Measurements from ENCODE around the gene DPCD.

The DPCD gene

GRCh38 chr10:101588879-101589278, 758 bp downstream of the DPCD start:
- no peak for DNase-seq

DNA sequence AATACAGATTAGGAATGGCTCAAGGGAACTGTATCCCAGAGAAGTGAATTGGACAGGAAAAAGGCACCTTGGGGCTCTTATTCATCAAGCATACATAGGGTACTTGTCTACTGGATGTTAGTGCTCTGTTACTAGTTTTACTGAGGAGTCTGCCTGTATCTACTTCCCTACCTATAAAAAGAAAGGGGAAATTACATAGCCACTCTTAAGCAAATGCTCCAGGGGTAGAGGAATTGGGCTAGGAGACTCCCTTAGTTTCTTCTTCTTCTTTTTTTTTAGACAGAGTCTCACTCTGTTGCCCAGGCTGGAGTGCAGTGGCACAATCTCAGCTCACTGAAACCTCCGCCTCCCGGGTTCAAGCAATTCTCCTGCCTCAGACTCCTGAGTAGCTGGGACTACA, 5.2 kb downstream of the DPCD start:
- peak in 1 of 2 donors; percentile 60 for DNase-seq

- no peak for DNase-seq
Measured at GRCh38 chr10:101595591-101596433, 7.7 kb downstream of the DPCD start.

DNA sequence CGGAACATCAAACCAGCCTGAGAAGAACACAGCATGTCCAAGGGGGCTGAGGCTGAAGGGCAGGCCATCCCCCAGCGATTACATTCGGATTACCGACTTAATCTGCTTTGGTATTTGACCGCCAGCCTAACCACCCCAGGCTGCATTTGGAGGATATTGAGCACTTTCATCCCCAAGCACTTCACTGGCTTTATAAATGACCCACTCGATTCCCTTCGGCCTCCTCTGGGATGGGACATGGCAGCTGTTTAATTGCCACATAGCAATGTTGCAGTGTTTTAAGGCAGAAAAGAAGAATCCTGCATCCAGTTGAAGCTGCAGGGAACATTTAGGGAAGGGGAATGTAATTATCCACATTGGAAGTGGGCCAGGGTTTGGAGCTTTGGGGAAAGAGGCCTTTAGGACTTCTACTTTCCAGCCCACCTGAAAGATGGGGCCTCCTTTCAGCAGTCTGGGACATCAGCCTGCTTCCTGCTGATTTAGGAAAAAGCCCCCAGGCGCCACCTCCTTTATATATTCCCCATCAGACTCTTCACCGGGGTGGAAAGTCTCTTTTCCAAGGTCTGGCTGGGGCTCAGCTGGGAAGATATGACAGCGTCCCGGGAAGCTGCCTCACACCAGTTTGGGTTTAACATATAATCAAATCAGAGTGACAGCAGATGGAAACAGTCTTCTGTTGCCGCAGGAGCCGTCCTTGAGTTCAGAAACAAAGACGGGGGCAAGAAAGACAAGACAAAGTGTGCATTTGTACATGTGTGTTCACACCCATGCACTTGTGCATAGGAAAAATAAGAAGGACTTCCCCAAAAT, 9.2 kb downstream of the DPCD start:
- DNase-seq: no peak

DNA sequence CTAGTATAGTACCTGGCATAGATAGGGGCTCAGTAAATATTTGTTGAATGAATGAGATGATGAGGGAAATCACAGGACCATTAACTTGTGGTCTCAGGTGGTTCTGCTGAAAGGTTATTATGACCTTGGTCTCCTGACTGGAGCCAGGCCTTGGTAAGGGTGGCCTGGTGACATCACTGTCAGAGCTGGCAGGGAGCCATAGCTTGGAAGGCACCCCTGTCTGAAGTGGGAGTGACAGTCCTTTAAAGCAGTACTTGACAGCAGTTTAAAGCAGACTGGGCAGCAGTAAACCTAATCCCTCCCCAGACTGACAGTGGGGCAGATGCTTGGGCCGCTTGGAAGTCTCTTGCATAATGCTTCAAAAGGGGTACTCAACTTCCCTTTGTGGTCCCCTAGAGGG, 13.4 kb downstream of the DPCD start:
- DNase-seq: no peak

GRCh38 chr10:101602761-101603398, 14.8 kb downstream of the DPCD start:
- peak in 1 of 2 donors; percentile 76 for DNase-seq

- no peak for DNase-seq
Measured at GRCh38 chr10:101607124-101607523, 19.0 kb downstream of the DPCD start.

- no peak for DNase-seq
Measured at GRCh38 chr10:101609481-101609880, 21.4 kb downstream of the DPCD start.

DNA sequence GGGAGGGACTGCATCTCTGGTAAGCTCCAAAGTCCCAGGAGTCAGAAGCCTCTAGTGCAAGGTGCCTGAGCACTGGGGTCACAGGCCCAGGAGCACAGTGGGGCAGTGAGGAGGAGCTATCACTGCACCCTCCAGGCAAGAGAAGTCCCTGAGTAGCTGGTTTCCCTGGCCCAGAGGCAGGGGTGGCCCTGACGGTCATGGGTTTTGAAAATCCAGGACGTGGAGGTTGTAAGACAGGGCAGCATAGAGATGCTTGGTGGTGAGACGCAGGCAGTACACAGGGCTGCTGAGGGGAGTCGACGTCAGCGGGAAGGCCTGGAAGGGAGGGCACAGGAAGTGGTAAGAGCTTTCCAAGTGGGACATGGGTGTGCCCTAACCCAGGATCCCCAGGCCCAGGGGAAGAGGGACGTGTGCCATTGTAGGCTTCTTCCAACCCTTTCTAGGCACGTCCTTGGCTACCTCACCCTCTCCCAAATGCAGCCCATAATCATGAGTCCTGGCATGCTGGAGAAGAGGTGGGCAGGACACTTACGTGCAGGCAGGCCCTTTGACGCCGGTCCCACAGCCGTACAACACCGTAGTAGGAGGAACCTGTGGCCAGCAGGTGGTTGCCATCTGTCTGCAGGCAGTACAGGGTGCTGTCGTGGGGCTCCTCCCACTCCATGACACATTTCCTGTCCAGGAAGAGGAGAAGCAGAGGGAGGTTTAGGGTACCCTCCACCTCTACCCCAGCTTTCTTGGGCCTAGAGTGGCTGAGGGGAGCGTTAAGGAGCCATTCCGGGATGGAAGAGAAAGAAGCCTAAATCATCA, 23.2 kb downstream of the DPCD start:
- no peak for DNase-seq

DNA sequence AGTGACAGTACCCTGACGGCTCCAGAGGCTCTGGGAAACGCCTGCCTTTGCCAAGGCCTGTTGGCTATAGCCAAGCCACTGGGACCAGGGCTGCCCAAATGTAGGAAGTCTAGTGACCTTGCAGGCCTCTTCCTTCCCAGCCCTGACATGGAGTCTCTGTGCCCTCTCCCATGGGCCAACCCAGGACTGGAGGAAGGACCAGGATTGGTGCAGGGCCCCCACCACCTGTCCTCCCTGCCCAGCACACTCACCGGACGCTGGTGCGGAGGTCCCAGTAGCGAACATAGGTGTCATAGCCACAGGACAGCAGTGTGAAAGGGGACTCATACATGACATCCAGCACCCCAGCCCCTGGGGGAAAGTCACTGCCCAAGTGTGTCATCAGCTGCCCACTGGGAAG, 24.0 kb downstream of the DPCD start:
- DNase-seq: no peak

DNA sequence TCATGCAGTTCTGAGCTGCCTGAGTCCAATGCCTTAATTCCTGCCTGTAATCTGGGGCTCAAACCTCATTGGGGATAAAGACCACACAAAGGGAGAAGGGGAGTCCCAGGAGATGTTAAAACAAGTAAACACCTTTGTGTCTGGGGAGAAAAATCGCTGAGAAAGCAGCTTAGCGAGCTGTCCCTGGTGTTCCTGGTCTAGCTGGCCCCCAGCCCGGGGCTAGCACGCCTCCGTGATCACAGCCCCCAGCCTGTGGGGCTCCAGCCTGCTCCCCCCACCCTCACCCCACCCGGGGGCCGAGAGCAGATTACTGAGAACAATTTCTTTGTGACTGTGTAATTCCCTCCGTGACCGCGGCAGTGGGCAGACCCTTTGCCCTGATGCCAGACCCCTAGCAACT, 24.8 kb downstream of the DPCD start:
- no peak for DNase-seq

- DNase-seq: no peak
Measured at GRCh38 chr10:101613646-101614045, 25.5 kb downstream of the DPCD start.

DNA sequence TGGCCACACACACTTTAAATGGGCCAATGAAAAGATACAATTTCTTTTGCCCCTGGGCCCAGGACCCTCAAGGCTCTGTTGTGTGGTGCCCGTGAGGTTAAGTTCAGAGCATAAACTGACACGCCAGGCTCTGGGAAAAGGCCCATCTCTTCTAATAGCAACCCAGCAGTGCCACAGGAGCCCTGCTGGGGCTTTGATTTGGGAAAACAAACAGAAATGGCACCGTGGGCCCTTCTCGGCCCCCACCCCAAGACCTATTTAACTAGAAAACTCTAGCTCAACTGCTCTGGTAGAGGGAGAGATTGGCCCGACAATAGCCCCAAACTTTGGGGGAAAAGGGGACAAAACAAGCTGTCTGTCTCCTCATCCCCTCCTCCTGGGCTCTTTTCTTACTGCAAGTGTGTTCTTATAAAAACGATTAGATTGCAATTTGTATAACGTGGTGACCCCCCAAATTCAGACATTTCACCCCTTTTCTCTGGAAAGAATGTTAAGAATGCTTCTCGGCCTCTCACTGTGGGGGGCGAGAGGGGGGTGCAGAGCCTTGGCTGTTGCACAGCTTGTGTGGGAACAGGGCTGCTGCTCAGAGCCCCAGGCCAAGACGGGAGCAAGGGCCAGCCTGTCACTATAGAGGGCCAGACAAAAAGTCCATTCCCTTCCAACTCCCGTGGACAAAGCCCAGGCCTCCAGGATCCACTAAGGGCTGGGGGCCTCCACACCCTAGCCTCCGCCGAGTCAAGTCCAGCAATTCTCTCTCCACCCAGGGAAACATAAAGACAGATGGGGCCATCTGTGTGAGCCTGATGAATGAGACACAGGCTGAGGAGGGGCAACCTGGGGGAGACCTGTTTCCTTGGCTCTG, 26.8 kb downstream of the DPCD start:
- DNase-seq: no peak

DNA sequence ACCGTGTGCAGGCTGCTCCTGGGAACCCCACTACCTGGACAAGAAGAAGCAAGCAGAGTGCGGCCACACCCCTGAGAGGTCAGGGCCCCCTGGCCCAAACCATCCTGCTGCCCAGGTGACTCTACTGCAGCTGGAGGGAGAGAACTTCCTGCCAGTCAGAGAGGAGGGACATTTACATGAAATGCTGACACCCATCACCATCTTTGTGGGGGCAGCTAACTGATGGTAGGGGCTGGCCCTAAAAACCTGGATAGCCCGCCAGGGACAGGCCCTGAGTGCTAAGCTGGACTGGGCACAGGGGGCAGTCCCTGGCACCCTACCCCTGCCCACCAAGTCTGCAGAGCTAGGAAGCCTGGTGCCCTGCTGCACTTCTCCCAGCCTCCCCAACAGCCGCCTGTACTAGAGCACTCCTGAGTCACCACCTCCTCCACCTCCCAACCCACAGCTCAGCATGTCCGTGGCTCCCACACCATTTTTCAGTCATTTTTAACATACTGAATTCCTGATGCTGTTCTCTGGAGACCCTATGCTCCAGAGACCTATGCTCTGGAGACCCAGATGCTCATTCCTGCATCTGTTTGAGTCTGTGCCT, 27.5 kb downstream of the DPCD start:
- DNase-seq: no peak

GRCh38 chr10:101616415-101617101, 28.4 kb downstream of the DPCD start:
- no peak for DNase-seq

- no peak for DNase-seq
Measured at GRCh38 chr10:101617102-101617823, 29.1 kb downstream of the DPCD start.

DNA sequence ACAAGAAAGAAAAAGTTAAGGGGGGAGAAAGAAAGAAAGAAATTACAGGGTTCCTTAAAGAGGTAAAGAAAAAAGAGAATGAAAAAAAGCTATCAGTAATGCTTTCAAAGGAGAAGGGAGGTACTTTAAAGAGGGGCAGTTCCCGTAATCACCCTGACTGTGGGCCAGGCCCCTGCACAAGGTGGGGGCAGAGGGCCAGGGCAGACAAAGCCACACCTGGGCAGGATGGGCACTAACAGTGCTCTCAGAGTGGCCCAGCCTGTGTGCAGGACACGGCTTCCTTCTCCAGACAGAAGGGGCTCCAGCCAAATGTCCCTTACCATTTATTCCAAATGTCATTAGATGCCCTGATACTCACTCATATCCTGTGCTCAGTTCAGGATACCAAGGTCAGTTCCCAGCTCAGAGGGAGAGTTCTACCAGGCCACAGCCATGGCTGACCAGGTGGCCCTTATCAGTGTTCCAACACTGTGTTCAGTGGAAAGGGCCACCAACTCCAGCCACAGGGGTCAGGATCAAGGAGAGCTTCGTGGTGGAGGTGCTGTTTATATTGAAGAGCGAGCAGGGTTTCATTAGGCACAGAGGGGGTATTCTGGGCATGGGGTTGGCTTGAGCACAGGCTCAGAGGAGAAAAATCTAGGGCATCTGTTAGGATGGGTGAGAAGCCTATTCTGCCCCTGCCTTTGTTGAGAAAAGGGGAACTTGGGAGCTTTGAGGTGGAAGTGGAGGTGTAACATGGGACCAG, 29.9 kb downstream of the DPCD start:
- DNase-seq: no peak

GRCh38 chr10:101618871-101619270, 30.8 kb downstream of the DPCD start:
- DNase-seq: no peak

DNA sequence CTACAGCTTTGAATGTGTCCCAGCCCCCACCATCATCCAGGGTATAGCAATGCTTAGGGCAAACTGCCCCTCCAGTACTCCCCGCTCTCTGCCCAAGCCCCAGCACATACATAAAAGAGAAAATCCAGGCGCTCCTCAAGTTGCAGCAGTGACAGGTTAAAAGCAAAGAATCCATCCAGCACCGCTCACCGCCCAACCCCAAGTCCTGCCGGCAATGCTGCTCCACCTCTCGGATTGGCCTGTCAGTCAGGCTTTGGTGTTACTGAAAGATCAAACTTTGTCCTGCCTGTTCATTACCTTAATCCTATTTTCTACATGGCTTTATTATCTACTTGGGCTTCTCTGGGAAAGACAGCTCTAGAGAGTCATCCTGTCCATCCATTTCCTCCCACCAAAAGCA, 31.9 kb downstream of the DPCD start:
- no peak for DNase-seq
